Type B pancreatic cell (in vitro differentiated cells): ENCODE data around the gene RNH1. TPM values are rescaled to one million over a fixed set of nuclear protein-coding genes. Genes with fewer than 3 reads are reported as not detected.
A peak's percentile ranks its signal among the peaks of the same experiment; 100 is the strongest.

Experiments used
- DNase-seq: peaks from one replicate; pipeline ENCODE4 v3.0.0; 2021; ENCODE audit warnings: mixed read lengths; ENCODE audit not compliant: unreplicated experiment; ENCODE audit errors: extremely low spot score
- H3K27ac Mint-ChIP-seq: 2 replicates; pipeline ENCODE4 v1.8.0; 2021; ENCODE audit warnings: mild to moderate bottlenecking, mixed read lengths
- H3K27me3 Mint-ChIP-seq: 2 replicates; pipeline ENCODE4 v1.8.0; 2021; ENCODE audit warnings: mixed read lengths
- H3K36me3 Mint-ChIP-seq: 2 replicates; pipeline ENCODE4 v1.8.0; 2021; ENCODE audit warnings: mixed read lengths
- H3K4me1 Mint-ChIP-seq: one replicate; pipeline ENCODE4 v1.8.0; 2021; ENCODE audit warnings: mixed read lengths; ENCODE audit not compliant: unreplicated experiment
- H3K4me3 Mint-ChIP-seq: 2 replicates; pipeline ENCODE4 v1.8.0; 2021; ENCODE audit warnings: mild to moderate bottlenecking, mixed read lengths
- H3K9me3 Mint-ChIP-seq: 2 replicates; pipeline ENCODE4 v1.8.0; 2021; ENCODE audit warnings: mixed read lengths
- CTCF ChIP-seq: fragments of 200-600 bp; sonication (generic); conservative IDR thresholded peaks from 2 replicates; pipeline ENCODE4 v1.5.0; 2021; ENCODE audit warnings: antibody characterized with exemption, mild to moderate bottlenecking
- total RNA-seq: library from RNA; stranded (reverse); gene quantifications from 2 replicates; pipeline ENCODE4 v1.2.1, GENCODE V29; 2021; ENCODE audit warnings: low replicate concordance

RNH1 gene
- total RNA-seq, 1 donor from 2014 or later, result 84.5 TPM

- peak overlapping the region; percentile 82 for H3K4me3 Mint-ChIP-seq
- H3K4me1 Mint-ChIP-seq, result peaks cover 4% of the 10 kb centered on the region
- no peaks in the 10 kb centered on the region for H3K27me3 Mint-ChIP-seq
- no peak for TF ChIP-seq CTCF
- no peak for DNase-seq
- no peaks in the 10 kb centered on the region for H3K36me3 Mint-ChIP-seq
- H3K9me3 Mint-ChIP-seq, result no peaks in the 10 kb centered on the region
- peak overlapping the region; percentile 100 for H3K27ac Mint-ChIP-seq
Measured at GRCh38 chr11:504053-504993, 2.7 kb downstream of the RNH1 start.

GRCh38 chr11:503179-503981 lies 3.7 kb downstream of the RNH1 start:
- Mint-ChIP-seq H3K27me3 (no peaks in the 10 kb centered on the region), H3K9me3 (no peaks in the 10 kb centered on the region), H3K4me3 (no peak overlapping the region), H3K36me3 (peaks cover under 1% of the 10 kb centered on the region), H3K27ac (no peak overlapping the region), H3K4me1 (peaks cover 4% of the 10 kb centered on the region)
- DNase-seq, result no peak
- no peak for TF ChIP-seq CTCF

- no peak for TF ChIP-seq CTCF
- Mint-ChIP-seq H3K27ac (no peak overlapping the region), H3K36me3 (peaks cover 6% of the 10 kb centered on the region), H3K4me1 (peaks cover 4% of the 10 kb centered on the region), H3K4me3 (no peak overlapping the region), H3K9me3 (no peaks in the 10 kb centered on the region), H3K27me3 (no peaks in the 10 kb centered on the region)
- DNase-seq, result no peak
Measured at GRCh38 chr11:502288-503178, 4.5 kb downstream of the RNH1 start.

- H3K4me3 Mint-ChIP-seq, result no peak overlapping the region
- H3K27ac Mint-ChIP-seq, result no peak overlapping the region
- no peak for TF ChIP-seq CTCF
- DNase-seq, result no peak
- peaks cover 4% of the 10 kb centered on the region for H3K4me1 Mint-ChIP-seq
- no peaks in the 10 kb centered on the region for H3K9me3 Mint-ChIP-seq
- peaks cover 14% of the 10 kb centered on the region for H3K36me3 Mint-ChIP-seq
- no peaks in the 10 kb centered on the region for H3K27me3 Mint-ChIP-seq
Measured at GRCh38 chr11:501683-502287, 5.3 kb downstream of the RNH1 start.
